Measurements from ENCODE around the gene ZNF521. TPM values are rescaled to one million over a fixed set of nuclear protein-coding genes. Genes with fewer than 3 reads are reported as not detected.

ZNF521 gene
- total RNA-seq, 1 donor from 2014 or later = 17.1 TPM

GRCh38 chr18:25340762-25341161 lies 11.2 kb downstream of the ZNF521 start:
- DNase-seq (ENCODE audit: low spot score in 2 of 2) = no peak
- FAIRE-seq = no peak

- no peak for FAIRE-seq
- DNase-seq (ENCODE audit: low spot score in 2 of 2) = no peak
Measured at GRCh38 chr18:25335676-25336075, 16.3 kb downstream of the ZNF521 start.

- FAIRE-seq (no peak), DNase-seq (ENCODE audit: low spot score in 2 of 2) (no peak)
Measured at GRCh38 chr18:25335062-25335461, 16.9 kb downstream of the ZNF521 start.

GRCh38 chr18:25334588-25334987 lies 17.4 kb downstream of the ZNF521 start:
- FAIRE-seq (no peak), DNase-seq (ENCODE audit: low spot score in 2 of 2) (no peak)

GRCh38 chr18:25332002-25332401 lies 20.0 kb downstream of the ZNF521 start:
- FAIRE-seq = no peak
- no peak for DNase-seq (ENCODE audit: low spot score in 2 of 2)

- FAIRE-seq = no peak
- DNase-seq (ENCODE audit: low spot score in 2 of 2) = no peak
Measured at GRCh38 chr18:25329783-25330182, 22.2 kb downstream of the ZNF521 start.

GRCh38 chr18:25327584-25327983 lies 24.4 kb downstream of the ZNF521 start:
- DNase-seq (ENCODE audit: low spot score in 2 of 2) = no peak
- no peak for FAIRE-seq

- DNase-seq (ENCODE audit: low spot score in 2 of 2) (no peak), FAIRE-seq (no peak)
Measured at GRCh38 chr18:25326361-25326952, 25.5 kb downstream of the ZNF521 start.

GRCh38 chr18:25322806-25323205 lies 29.2 kb downstream of the ZNF521 start:
- DNase-seq (ENCODE audit: low spot score in 2 of 2) (no peak), FAIRE-seq (no peak)

GRCh38 chr18:25316381-25317018 lies 35.5 kb downstream of the ZNF521 start:
- FAIRE-seq (no peak), DNase-seq (ENCODE audit: low spot score in 2 of 2) (no peak)

GRCh38 chr18:25314838-25315190 lies 37.2 kb downstream of the ZNF521 start:
- DNase-seq (ENCODE audit: low spot score in 2 of 2) (no peak), FAIRE-seq (no peak)

GRCh38 chr18:25314151-25314837 lies 37.7 kb downstream of the ZNF521 start:
- FAIRE-seq (no peak), DNase-seq (ENCODE audit: low spot score in 2 of 2) (no peak)

GRCh38 chr18:25313268-25313667 lies 38.7 kb downstream of the ZNF521 start:
- no peak for FAIRE-seq

GRCh38 chr18:25310045-25310444 lies 41.9 kb downstream of the ZNF521 start:
- DNase-seq (ENCODE audit: low spot score in 2 of 2) = no peak
- no peak for FAIRE-seq

More at GRCh38 chr18:25313268-25313667, 38.7 kb downstream of the ZNF521 start:
- no peak for DNase-seq (ENCODE audit: low spot score in 2 of 2)

GRCh38 chr18:25308381-25308780 lies 43.6 kb downstream of the ZNF521 start:
- no peak for DNase-seq (ENCODE audit: low spot score in 2 of 2)
- no peak for FAIRE-seq

GRCh38 chr18:25307192-25307591 lies 44.8 kb downstream of the ZNF521 start:
- no peak for FAIRE-seq
- no peak for DNase-seq (ENCODE audit: low spot score in 2 of 2)

- FAIRE-seq (no peak), DNase-seq (ENCODE audit: low spot score in 2 of 2) (no peak)
Measured at GRCh38 chr18:25306671-25307070, 45.3 kb downstream of the ZNF521 start.

GRCh38 chr18:25305584-25305983 lies 46.4 kb downstream of the ZNF521 start:
- DNase-seq (ENCODE audit: low spot score in 2 of 2) (no peak), FAIRE-seq (no peak)

- no peak for FAIRE-seq
- no peak for DNase-seq (ENCODE audit: low spot score in 2 of 2)
Measured at GRCh38 chr18:25300492-25300891, 51.5 kb downstream of the ZNF521 start.

- FAIRE-seq (no peak), DNase-seq (ENCODE audit: low spot score in 2 of 2) (no peak)
Measured at GRCh38 chr18:25299426-25300300, 52.3 kb downstream of the ZNF521 start.

- no peak for DNase-seq (ENCODE audit: low spot score in 2 of 2)
- no peak for FAIRE-seq
Measured at GRCh38 chr18:25298853-25299274, 53.1 kb downstream of the ZNF521 start.
